Ascending aorta (tissue), 2 donors: ENCODE data around the gene NEURL4. TPM values are rescaled to one million over a fixed set of nuclear protein-coding genes. Genes with fewer than 3 reads are reported as not detected.

Experiments used
- DNase-seq, 2 donors: peaks; one replicate each; pipeline ENCODE4 v3.0.0-alpha.2; 2019; ENCODE audit warnings: low spot score in 2 of 2
- H3K27ac ChIP-seq, 2 donors: fragments of 200-600 bp; sonication (generic); one replicate each; pipeline ENCODE4 v1.5.1; 2016 to 2017; ENCODE audit warnings: mild to moderate bottlenecking in 1 of 2
- H3K27me3 ChIP-seq: fragments of 200-600 bp; sonication (generic); one replicate; pipeline ENCODE4 v1.5.1; 2017
- H3K36me3 ChIP-seq, 2 donors: fragments of 200-600 bp; sonication (generic); one replicate each; pipeline ENCODE4 v1.5.1; 2016
- H3K4me1 ChIP-seq, 2 donors: fragments of 200-600 bp; sonication (generic); one replicate each; pipeline ENCODE4 v1.5.1; 2016 to 2017; ENCODE audit warnings: mild to moderate bottlenecking in 1 of 2
- H3K4me3 ChIP-seq, 2 donors: fragments of 200-600 bp; sonication (generic); one replicate each; pipeline ENCODE4 v1.5.1; 2016 to 2017; ENCODE audit warnings: mild to moderate bottlenecking in 1 of 2
- H3K9me3 ChIP-seq, 2 donors: fragments of 200-600 bp; sonication (generic); one replicate each; pipeline ENCODE4 v1.5.1; 2016
- CTCF ChIP-seq, 3 experiments: fragments of 200-600 bp in 2 of 3; fragments of 450-650 bp in 1 of 3; sonication (generic) in 2 of 3; IDR thresholded peaks; one replicate each; pipeline ENCODE4 v1.5.1; 2016 to 2019; ENCODE audit warnings: antibody characterized with exemption in 3 of 3, mild to moderate bottlenecking in 1 of 3, moderate library complexity in 1 of 3
- intact Hi-C: fragments of 100-400 bp; cut with DNase I; formaldehyde crosslinking; loops from one replicate; pipeline ENCODE4 v1.15.1; 2023
- total RNA-seq: library from RNA; depleted of rRNA; stranded (reverse); fragments of >200 nt; gene quantifications from one replicate; pipeline ENCODE4 v1.1.0, GENCODE V29; 2016

NEURL4 gene
- total RNA-seq, 1 donor from 2014 or later: 22.0 TPM

GRCh38 chr17:7280519-7281073 is 48.5 kb downstream of the NEURL4 start:
- H3K36me3 ChIP-seq: no peaks in the 10 kb centered on the region
- H3K4me3 ChIP-seq: peak overlapping the region; percentile 56

GRCh38 chr17:7279448-7279847 is 49.7 kb downstream of the NEURL4 start:
- intact Hi-C loops: no loop called here
- Histone ChIP-seq H3K4me1 (peaks cover 9 to 16% of the 10 kb centered on the region in 2 donors), H3K36me3 (no peaks in the 10 kb centered on the region), H3K27me3 (no peaks in the 10 kb centered on the region), H3K4me3 (no peak overlapping the region), H3K9me3 (no peaks in the 10 kb centered on the region), H3K27ac (no peak overlapping the region)
- TF ChIP-seq CTCF (IDR thresholded peaks at IDR 0.05): no peak
- no peak for DNase-seq

More at GRCh38 chr17:7280519-7281073, 48.5 kb downstream of the NEURL4 start:
- peak; percentile 90 to 94 (median 94) for TF ChIP-seq CTCF (IDR thresholded peaks at IDR 0.05)
- H3K4me1 ChIP-seq: peaks cover 9 to 16% of the 10 kb centered on the region in 2 donors
- intact Hi-C loops: loop anchor here (1.0 to 2.0 kb wide), 4 partner anchors 16 to 66 kb away; partner anchors contain the start of gene ELP5
- no peaks in the 10 kb centered on the region for H3K27me3 ChIP-seq
- peak in 1 of 2 donors; percentile 89 for DNase-seq
- H3K27ac ChIP-seq: peak overlapping the region; percentile 73 to 81
- H3K9me3 ChIP-seq: no peaks in the 10 kb centered on the region

- H3K9me3 ChIP-seq: no peaks in the 10 kb centered on the region
- no peak for DNase-seq
- TF ChIP-seq CTCF (IDR thresholded peaks at IDR 0.05): no peak
- H3K27me3 ChIP-seq: peaks cover 13% of the 10 kb centered on the region
- no peak overlapping the region for H3K27ac ChIP-seq
- H3K4me3 ChIP-seq: no peak overlapping the region
- intact Hi-C loops: no loop called here
- peaks cover 8% of the 10 kb centered on the region in 2 donors for H3K4me1 ChIP-seq
- no peaks in the 10 kb centered on the region for H3K36me3 ChIP-seq
These were observed 62.4 kb downstream of the NEURL4 start for GRCh38 chr17:7266784-7267183.

Other genes starting within 250 kb of the NEURL4 start
- gene CLEC10A, start 249.1 kb downstream of the NEURL4 start, total RNA-seq: 29.8 TPM
- gene ASGR2, start 214.5 kb downstream of the NEURL4 start, total RNA-seq: not detected
- 3.9 TPM for gene ASGR1, start 150.0 kb downstream of the NEURL4 start, total RNA-seq
- 34.9 TPM for gene DLG4, start 109.5 kb downstream of the NEURL4 start, total RNA-seq
- 1,048 TPM for gene ACADVL, start 109.4 kb downstream of the NEURL4 start, total RNA-seq
- 17.2 TPM for gene DVL2, start 94.8 kb downstream of the NEURL4 start, total RNA-seq
- gene PHF23, start 89.9 kb downstream of the NEURL4 start, total RNA-seq: 13.3 TPM
- gene GABARAP, start 86.9 kb downstream of the NEURL4 start, total RNA-seq: 422 TPM
- 81.4 TPM for gene CTDNEP1, start 77.6 kb downstream of the NEURL4 start, total RNA-seq
- gene ELP5, start 77.1 kb downstream of the NEURL4 start, total RNA-seq: 106 TPM
- gene CLDN7, start 66.9 kb downstream of the NEURL4 start, total RNA-seq: not detected
- gene SLC2A4, start 47.6 kb downstream of the NEURL4 start, total RNA-seq: 4.9 TPM
- not detected for gene YBX2, start 34.7 kb downstream of the NEURL4 start, total RNA-seq
- 248 TPM for gene EIF5A, start 21.7 kb downstream of the NEURL4 start, total RNA-seq
- gene GPS2, start 14.0 kb downstream of the NEURL4 start, total RNA-seq: 52.4 TPM
- 12.0 TPM for gene ACAP1, start 7.2 kb upstream of the NEURL4 start, total RNA-seq
- gene KCTD11, start 22.8 kb upstream of the NEURL4 start, total RNA-seq: 14.6 TPM
- gene TMEM95, start 25.8 kb upstream of the NEURL4 start, total RNA-seq: not detected
- gene TNK1, start 51.8 kb upstream of the NEURL4 start, total RNA-seq: 0.43 TPM
- 297 TPM for gene PLSCR3, start 65.2 kb upstream of the NEURL4 start, total RNA-seq
- 241 TPM for gene TMEM256, start 74.8 kb upstream of the NEURL4 start, total RNA-seq
- gene NLGN2, start 78.5 kb upstream of the NEURL4 start, total RNA-seq: 34.3 TPM
- gene SPEM1, start 91.0 kb upstream of the NEURL4 start, total RNA-seq: not detected
- not detected for gene SPEM2, start 96.3 kb upstream of the NEURL4 start, total RNA-seq
- not detected for gene SPEM3, start 99.5 kb upstream of the NEURL4 start, total RNA-seq
- 20.4 TPM for gene TMEM102, start 106.1 kb upstream of the NEURL4 start, total RNA-seq
- gene FGF11, start 110.2 kb upstream of the NEURL4 start, total RNA-seq: 0.32 TPM
- 5.0 TPM for gene CHRNB1, start 115.7 kb upstream of the NEURL4 start, total RNA-seq
- 67.9 TPM for gene ZBTB4, start 150.3 kb upstream of the NEURL4 start, total RNA-seq
- not detected for gene SLC35G6, start 152.1 kb upstream of the NEURL4 start, total RNA-seq
- gene POLR2A, start 155.0 kb upstream of the NEURL4 start, total RNA-seq: 69.5 TPM
- 88.6 TPM for gene TNFSF12, start 219.7 kb upstream of the NEURL4 start, total RNA-seq
- 17.5 TPM for gene TNFSF13, start 229.4 kb upstream of the NEURL4 start, total RNA-seq
- gene SENP3, start 232.6 kb upstream of the NEURL4 start, total RNA-seq: 92.0 TPM